Right lobe of liver (tissue), 6 donors: Measurements from ENCODE around the gene LIPJ. TPM values are rescaled to one million over a fixed set of nuclear protein-coding genes. Genes with fewer than 3 reads are reported as not detected.

Experiments
- ATAC-seq, 4 donors: fragments of 200-7000 bp; cut with Tn5 transposase; one replicate each; pipeline ENCODE4 v1.9.1; 2020; ENCODE audit warnings: mild to moderate bottlenecking in 4 of 4, moderate library complexity in 4 of 4
- DNase-seq, 3 donors: peaks; one replicate each; pipeline ENCODE4 v3.0.0-alpha.2; 2020
- H3K27ac ChIP-seq, 3 donors: fragments of 200-600 bp; one replicate each; pipeline ENCODE4 v1.8.0; 2022
- H3K27me3 ChIP-seq, 2 donors: fragments of 200-600 bp; one replicate each; pipeline ENCODE4 v1.8.0; 2022
- H3K36me3 ChIP-seq, 4 donors: fragments of 200-600 bp; sonication (generic) in 1 of 4; one replicate each; pipeline versions ENCODE4 v1.5.1 to v1.8.0; 2017 to 2022; ENCODE audit warnings: control low read depth in 1 of 4
- H3K4me1 ChIP-seq, 4 donors: fragments of 200-600 bp; sonication (generic) in 1 of 4; one replicate each; pipeline versions ENCODE4 v1.5.1 to v1.8.0; 2017 to 2022; ENCODE audit warnings: control low read depth in 1 of 4
- H3K4me3 ChIP-seq, 3 donors: fragments of 200-600 bp; one replicate each; pipeline ENCODE4 v1.8.0; 2022
- H3K9me3 ChIP-seq, 4 donors: fragments of 200-600 bp; sonication (generic) in 1 of 4; one replicate each; pipeline versions ENCODE4 v1.5.1 to v1.8.0; 2017 to 2022; ENCODE audit warnings: control low read depth in 1 of 4
- CTCF ChIP-seq, 4 donors: fragments of 200-600 bp in 3 of 4; fragments of 450-650 bp in 1 of 4; IDR thresholded peaks; one replicate each; pipeline versions ENCODE4 v1.5.1 to v1.8.0; 2016 to 2022; ENCODE audit warnings: antibody characterized with exemption in 4 of 4, mild to moderate bottlenecking in 2 of 4
- POLR2A ChIP-seq: fragments of 450-650 bp; IDR thresholded peaks from one replicate; pipeline ENCODE4 v1.6.1; 2017; ENCODE audit warnings: antibody characterized with exemption, mild to moderate bottlenecking
- WGBS: methylation state at CpG from one replicate; pipeline ENCODE4 v1.1.6; 2018; ENCODE audit warnings: low coverage, low lambda C conversion rate; ENCODE audit not compliant: insufficient coverage; ENCODE audit errors: missing lambda C conversion rate; 5-methylcytosine and 5-hydroxymethylcytosine counted together
- intact Hi-C, 2 donors: fragments of 100-400 bp; cut with DNase I; formaldehyde crosslinking; loops; one replicate each; pipeline versions ENCODE4 v1.11.2 to v1.14.1; 2022
- total RNA-seq, 6 experiments: library from RNA; depleted of rRNA in 2 of 6; stranded (reverse); fragments of >200 nt in 2 of 6; fragmentation: NEBNext Ultra II Directional in 3 of 6; extraction: Animal tissue kit (Norgen Biotek cat#: 25700) in 3 of 6; gene quantifications; one replicate each; pipeline versions ENCODE4 v1.1.0 to v1.2.4, GENCODE V29; 2016 to 2023
- donor health status: DM: no; HTN: yes; CAD: no.
- donor health status: DM: no; HTN: no; CAD: no.
- donor health status: DM: no; HTN: no; CAD: no.
- donor health status: DM: no; HTN: yes; CAD: no.
- donor health status: DM: no; HTN: yes; CAD: no.

LIPJ gene
- total RNA-seq, 6 experiments from 2014 or later = 0.06 to 0.42 (median 0.21) TPM

- peaks cover 0 to 22% (median 2%) of the 10 kb centered on the region in 4 donors for H3K4me1 ChIP-seq
- H3K4me3 ChIP-seq = no peak overlapping the region
- TF ChIP-seq POLR2A (no peak), CTCF (IDR thresholded peaks at IDR 0.05) (no peak)
- WGBS = 15% methylated on average over 5 of the region's 5 CpGs
- H3K27ac ChIP-seq = peak overlapping the region in 1 of 3 donors; percentile 45
- H3K36me3 ChIP-seq = no peaks in the 10 kb centered on the region
- peak; percentile 69 to 88 (median 80) for ATAC-seq
- H3K9me3 ChIP-seq = no peaks in the 10 kb centered on the region
- DNase-seq = no peak
- H3K27me3 ChIP-seq = no peaks in the 10 kb centered on the region
- intact Hi-C loops = no loop called here
Observed at GRCh38 chr10:88541116-88541626, 45.4 kb upstream of the LIPJ start.

GRCh38 chr10:88542522-88542921, 44.0 kb upstream of the LIPJ start:
- intact Hi-C loops = no loop called here
- no peak overlapping the region for H3K27ac ChIP-seq
- TF ChIP-seq CTCF (IDR thresholded peaks at IDR 0.05) (no peak), POLR2A (no peak)
- 58% methylated on average over 4 of the region's 4 CpGs for whole genome bisulfite sequencing
- DNase-seq = no peak
- peaks cover 0 to 24% (median 2%) of the 10 kb centered on the region in 4 donors for H3K4me1 ChIP-seq
- H3K4me3 ChIP-seq = no peak overlapping the region
- H3K36me3 ChIP-seq = no peaks in the 10 kb centered on the region
- no peaks in the 10 kb centered on the region for H3K9me3 ChIP-seq
- ATAC-seq = no peak
- no peaks in the 10 kb centered on the region for H3K27me3 ChIP-seq

GRCh38 chr10:88544140-88544870, 42.3 kb upstream of the LIPJ start:
- Histone ChIP-seq H3K9me3 (no peaks in the 10 kb centered on the region), H3K27me3 (no peaks in the 10 kb centered on the region), H3K4me3 (no peak overlapping the region), H3K36me3 (no peaks in the 10 kb centered on the region), H3K4me1 (peaks cover 0 to 17% (median 2%) of the 10 kb centered on the region in 4 donors), H3K27ac (no peak overlapping the region)
- no peak for DNase-seq
- intact Hi-C loops = no loop called here
- WGBS = 85% methylated on average over 2 of the region's 2 CpGs
- ATAC-seq = no peak
- TF ChIP-seq POLR2A (no peak), CTCF (IDR thresholded peaks at IDR 0.05) (no peak)

GRCh38 chr10:88545359-88545758, 41.2 kb upstream of the LIPJ start:
- no peaks in the 10 kb centered on the region for H3K36me3 ChIP-seq
- no peaks in the 10 kb centered on the region for H3K27me3 ChIP-seq
- no peaks in the 10 kb centered on the region for H3K9me3 ChIP-seq
- intact Hi-C loops = no loop called here
- TF ChIP-seq CTCF (IDR thresholded peaks at IDR 0.05) (no peak), POLR2A (no peak)
- H3K27ac ChIP-seq = no peak overlapping the region
- H3K4me1 ChIP-seq = peaks cover 0 to 11% (median 2%) of the 10 kb centered on the region in 4 donors
- WGBS = 66% methylated on average over 2 of the region's 4 CpGs
- DNase-seq (no peak), ATAC-seq (no peak)
- H3K4me3 ChIP-seq = no peak overlapping the region
